ENCODE results near the gene ITGB2.

The ITGB2 gene

DNA sequence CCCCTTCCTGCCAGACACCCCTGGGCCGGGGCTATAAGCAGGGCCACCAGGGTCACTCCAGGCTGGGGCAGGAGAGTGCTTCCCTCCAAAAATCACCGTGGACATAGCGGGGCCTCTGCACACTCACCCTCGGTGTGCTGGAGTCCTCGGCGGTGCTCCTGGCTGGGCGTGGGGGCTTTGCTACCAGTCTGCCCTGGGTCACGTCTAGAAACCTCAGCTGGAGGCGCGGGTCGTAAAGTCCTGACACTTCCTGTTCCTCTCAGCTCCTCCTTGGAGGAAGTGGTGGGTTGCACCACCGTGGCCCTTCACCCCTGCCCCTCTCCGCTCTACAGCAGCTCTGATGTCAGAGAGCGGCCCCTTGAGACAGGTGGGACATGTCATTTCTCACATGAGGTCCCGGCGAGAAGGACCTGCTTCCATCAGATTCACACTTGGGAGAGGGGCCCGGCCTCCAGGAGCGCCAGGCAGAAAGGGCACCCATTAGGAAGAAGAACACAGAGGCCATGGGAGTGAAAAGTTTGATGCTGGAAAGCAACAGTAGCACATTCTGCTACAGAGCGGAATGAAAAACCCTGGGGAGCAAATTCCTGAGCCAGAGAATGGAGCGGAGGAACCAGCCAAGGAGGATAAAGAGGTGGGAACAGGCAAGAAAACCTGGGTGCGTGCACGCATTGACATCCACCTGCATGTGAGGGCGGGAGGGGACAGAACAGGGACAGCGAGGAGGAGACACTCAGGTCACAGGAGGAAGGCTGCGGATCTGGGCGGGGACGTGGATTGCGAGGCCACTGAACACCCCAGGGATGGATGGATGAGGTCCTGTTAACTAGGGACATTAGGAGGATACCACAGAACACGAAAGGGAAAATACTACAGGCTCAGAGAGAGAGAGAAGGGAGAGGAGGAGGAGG lies at the start of gene ITGB2:
TSS of gene ITGB2 (minus strand) at position 206 of the 911 bp plus-strand sequence. CDS start 10,117 bp downstream, outside the sequence.
- TF ChIP-seq, protein P1, sequence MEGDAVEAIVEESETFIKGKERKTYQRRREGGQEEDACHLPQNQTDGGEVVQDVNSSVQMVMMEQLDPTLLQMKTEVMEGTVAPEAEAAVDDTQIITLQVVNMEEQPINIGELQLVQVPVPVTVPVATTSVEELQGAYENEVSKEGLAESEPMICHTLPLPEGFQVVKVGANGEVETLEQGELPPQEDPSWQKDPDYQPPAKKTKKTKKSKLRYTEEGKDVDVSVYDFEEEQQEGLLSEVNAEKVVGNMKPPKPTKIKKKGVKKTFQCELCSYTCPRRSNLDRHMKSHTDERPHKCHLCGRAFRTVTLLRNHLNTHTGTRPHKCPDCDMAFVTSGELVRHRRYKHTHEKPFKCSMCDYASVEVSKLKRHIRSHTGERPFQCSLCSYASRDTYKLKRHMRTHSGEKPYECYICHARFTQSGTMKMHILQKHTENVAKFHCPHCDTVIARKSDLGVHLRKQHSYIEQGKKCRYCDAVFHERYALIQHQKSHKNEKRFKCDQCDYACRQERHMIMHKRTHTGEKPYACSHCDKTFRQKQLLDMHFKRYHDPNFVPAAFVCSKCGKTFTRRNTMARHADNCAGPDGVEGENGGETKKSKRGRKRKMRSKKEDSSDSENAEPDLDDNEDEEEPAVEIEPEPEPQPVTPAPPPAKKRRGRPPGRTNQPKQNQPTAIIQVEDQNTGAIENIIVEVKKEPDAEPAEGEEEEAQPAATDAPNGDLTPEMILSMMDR (IDR thresholded peaks at IDR 0.05), result no peak

- TF ChIP-seq, protein P1 (IDR thresholded peaks at IDR 0.05), result no peak
These were observed 49.4 kb upstream of the ITGB2 start for GRCh38 chr21:44969931-44970755.

- TF ChIP-seq, protein P1 (IDR thresholded peaks at IDR 0.05), result no peak
These were observed 48.5 kb upstream of the ITGB2 start for GRCh38 chr21:44969066-44969670.

DNA sequence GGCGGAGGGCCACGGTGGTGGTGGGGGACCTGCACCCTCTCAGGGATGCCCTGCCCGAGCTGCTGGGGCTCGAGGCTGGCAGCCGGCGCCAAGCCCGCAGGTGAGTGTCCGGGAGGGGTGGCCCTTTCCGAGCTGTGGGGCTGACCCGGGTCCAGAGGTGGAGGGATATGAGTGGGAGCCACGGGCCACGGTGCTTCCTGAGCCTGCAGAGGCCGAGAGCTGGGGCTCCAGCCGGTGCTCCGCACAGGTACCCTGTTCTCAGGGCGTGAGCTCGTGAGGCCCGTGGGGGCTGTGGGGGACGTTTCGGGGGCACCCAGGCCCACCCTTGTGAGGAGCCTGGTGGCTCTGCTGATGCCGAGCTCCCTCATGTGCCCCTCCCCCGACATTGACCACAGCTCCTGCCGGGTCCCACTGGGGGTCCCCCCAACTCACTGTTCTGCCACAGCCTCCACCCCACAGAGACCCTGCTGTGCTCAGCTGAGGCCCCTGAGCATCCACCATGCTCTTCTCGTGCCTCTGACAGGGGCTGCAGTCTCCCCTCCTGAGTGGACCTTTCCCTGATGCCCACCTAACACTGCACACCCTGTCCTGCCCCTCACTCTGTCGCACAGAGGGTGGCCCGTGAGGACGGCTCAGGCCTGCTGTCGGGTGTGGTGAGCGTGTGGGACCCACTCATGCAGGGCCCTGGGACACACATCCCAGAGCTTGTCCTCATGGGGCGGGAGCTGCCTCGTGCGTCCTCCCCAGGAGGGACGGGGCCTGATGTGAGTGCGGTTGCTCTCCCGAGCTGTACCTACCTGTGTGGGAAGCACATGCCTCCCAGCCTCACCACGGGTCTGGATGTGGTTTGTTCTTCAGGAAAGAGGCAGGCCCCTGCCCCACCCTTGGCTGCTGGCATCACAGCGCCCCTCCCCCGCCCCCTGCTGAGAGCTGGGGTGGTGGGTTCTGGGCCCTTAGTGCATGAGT lies 46.7 kb upstream of the ITGB2 start:
- TF ChIP-seq, protein P1 (IDR thresholded peaks at IDR 0.05), result no peak

DNA sequence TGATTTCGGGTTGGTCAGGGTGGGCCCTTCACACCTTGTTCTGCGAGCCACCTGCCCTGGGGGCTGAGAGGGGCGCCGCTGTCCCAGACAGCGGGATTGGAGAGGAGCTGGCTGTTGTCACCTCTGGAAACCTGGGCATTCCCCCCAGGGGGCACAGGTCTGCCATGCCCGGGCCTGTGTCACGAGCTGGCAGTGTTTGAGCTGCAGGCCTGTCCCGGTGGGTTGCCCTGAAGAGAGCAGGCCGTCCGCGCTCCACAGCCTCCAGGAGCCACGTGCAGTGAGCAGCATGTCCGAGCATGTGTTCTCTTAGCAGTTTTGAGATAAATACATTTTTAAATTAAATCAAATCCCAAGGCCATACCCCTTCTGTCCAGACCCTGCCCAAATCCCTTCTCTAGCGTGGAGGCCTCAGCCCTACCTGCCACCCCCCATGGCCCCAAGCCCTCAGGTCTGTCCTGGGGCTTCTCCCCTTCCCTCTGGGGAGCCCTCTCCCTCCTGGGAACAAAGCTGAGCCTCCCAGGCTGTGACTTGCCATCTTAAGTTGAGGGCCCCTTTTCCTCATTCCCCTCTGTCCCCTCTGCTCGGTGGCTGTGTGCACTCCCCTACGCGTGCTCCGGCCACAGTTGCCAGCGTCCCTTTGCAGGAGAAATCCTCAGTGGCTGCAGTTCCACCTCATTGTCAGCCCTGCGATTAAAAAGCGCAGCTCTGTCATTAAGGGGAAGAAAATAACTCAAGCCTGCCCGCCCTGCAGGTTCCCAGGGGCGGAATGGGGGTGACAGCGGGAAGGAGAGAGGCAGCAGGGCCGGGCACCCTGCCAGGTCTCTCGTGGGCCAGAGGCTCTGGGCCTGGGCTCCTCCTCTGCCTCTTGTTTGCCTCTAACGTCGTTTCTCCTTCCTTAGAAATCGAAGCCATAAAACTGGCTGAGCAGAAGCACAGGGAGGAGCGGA lies 45.7 kb upstream of the ITGB2 start:
- TF ChIP-seq, protein P1 (IDR thresholded peaks at IDR 0.05), result no peak

DNA sequence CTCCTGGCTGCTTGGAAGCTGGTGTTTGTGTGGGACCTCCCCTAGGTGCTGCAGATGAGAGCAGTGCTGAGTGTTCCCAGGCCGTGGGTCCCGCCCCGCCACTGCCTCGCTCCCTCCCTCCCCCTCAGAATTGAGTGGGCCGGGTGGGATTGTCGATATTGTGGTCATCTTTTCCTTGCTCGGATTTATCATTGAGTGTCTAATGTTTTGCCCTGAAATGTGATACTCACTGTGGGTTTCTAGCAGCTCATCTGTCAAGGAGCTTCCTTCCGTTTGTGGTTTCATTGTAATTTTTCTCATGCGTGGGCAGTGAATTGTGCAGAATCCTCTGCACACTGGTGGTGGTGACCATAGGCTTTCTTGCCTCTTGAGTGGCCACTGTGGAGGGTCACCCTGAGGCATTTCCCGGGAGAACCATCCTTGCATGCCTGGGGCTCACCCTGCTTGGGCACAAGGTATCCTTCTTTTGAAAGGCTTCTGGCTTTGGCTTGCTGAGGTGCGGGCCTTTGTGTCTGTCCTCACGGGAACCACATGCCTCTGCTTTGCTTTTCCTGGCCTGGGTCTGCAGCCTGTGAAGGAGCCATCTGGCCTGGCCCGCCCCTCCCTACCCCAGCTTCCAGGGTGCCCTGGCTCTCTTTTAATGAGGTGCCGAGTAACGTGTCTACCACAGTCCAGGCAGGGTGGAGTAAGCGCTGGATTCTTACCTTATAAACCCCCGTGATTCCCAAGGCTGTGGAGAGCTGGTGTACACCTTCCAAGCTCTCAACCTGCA lies 44.7 kb upstream of the ITGB2 start:
- TF ChIP-seq, protein P1 (IDR thresholded peaks at IDR 0.05), result no peak
